Progenitor cell of endocrine pancreas (in vitro differentiated cells): Measurements from ENCODE around the gene RRAD. TPM values are rescaled to one million over a fixed set of nuclear protein-coding genes. Genes with fewer than 3 reads are reported as not detected.
A peak's percentile ranks its signal among the peaks of the same experiment; 100 is the strongest.

Source experiments
- DNase-seq: peaks from one replicate; pipeline ENCODE4 v3.0.0; 2021; ENCODE audit warnings: low spot score; ENCODE audit not compliant: unreplicated experiment
- H3K27ac Mint-ChIP-seq: 2 replicates; pipeline ENCODE4 v1.8.0; 2021; ENCODE audit warnings: mild to moderate bottlenecking, moderate library complexity, mixed read lengths
- H3K27me3 Mint-ChIP-seq: 2 replicates; pipeline ENCODE4 v1.8.0; 2021; ENCODE audit warnings: mixed read lengths
- H3K36me3 Mint-ChIP-seq: 2 replicates; pipeline ENCODE4 v1.8.0; 2022; ENCODE audit warnings: mixed read lengths; ENCODE audit not compliant: insufficient read depth
- H3K4me1 Mint-ChIP-seq: 2 replicates; pipeline ENCODE4 v1.8.0; 2021; ENCODE audit warnings: low read depth, mixed read lengths
- H3K4me3 Mint-ChIP-seq: 2 replicates; pipeline ENCODE4 v1.8.0; 2021; ENCODE audit warnings: low read depth, mild to moderate bottlenecking, moderate library complexity, mixed read lengths
- H3K9me3 Mint-ChIP-seq: 2 replicates; pipeline ENCODE4 v1.8.0; 2021; ENCODE audit warnings: low read depth, mixed read lengths
- CTCF ChIP-seq: fragments of 200-600 bp; sonication (generic); IDR thresholded peaks from one replicate; pipeline ENCODE4 v1.5.0; 2021; ENCODE audit warnings: antibody characterized with exemption, mild to moderate bottlenecking; ENCODE audit not compliant: unreplicated experiment
- total RNA-seq: library from RNA; stranded (reverse); gene quantifications from 2 replicates; pipeline ENCODE4 v1.2.1, GENCODE V29; 2021

RRAD gene
- total RNA-seq, 1 donor from 2014 or later, result 0.36 TPM

- no peak overlapping the region for H3K27ac Mint-ChIP-seq
- no peaks in the 10 kb centered on the region for H3K36me3 Mint-ChIP-seq
- H3K9me3 Mint-ChIP-seq, result no peaks in the 10 kb centered on the region
- TF ChIP-seq CTCF, result no peak
- no peak for DNase-seq
- peaks cover 29% of the 10 kb centered on the region for H3K27me3 Mint-ChIP-seq
- no peak overlapping the region for H3K4me3 Mint-ChIP-seq
- peaks cover 2% of the 10 kb centered on the region for H3K4me1 Mint-ChIP-seq
These were observed 51.7 kb downstream of the RRAD start for GRCh38 chr16:66873685-66874055.

- no peaks in the 10 kb centered on the region for H3K36me3 Mint-ChIP-seq
- H3K4me3 Mint-ChIP-seq, result peak overlapping the region; percentile 64
- peak overlapping the region; percentile 53 for H3K27ac Mint-ChIP-seq
- H3K9me3 Mint-ChIP-seq, result no peaks in the 10 kb centered on the region
- DNase-seq, result peak; percentile 83
- peak; percentile 99 for TF ChIP-seq CTCF
- H3K27me3 Mint-ChIP-seq, result peaks cover 25% of the 10 kb centered on the region
- peaks cover 2% of the 10 kb centered on the region for H3K4me1 Mint-ChIP-seq
These were observed 52.2 kb downstream of the RRAD start for GRCh38 chr16:66872943-66873684.

GRCh38 chr16:66872559-66872942 lies 52.8 kb downstream of the RRAD start:
- H3K27me3 Mint-ChIP-seq, result peaks cover 25% of the 10 kb centered on the region
- H3K9me3 Mint-ChIP-seq, result no peaks in the 10 kb centered on the region
- no peak for DNase-seq
- H3K36me3 Mint-ChIP-seq, result no peaks in the 10 kb centered on the region
- H3K27ac Mint-ChIP-seq, result no peak overlapping the region
- peak overlapping the region; percentile 64 for H3K4me3 Mint-ChIP-seq
- H3K4me1 Mint-ChIP-seq, result peaks cover 2% of the 10 kb centered on the region
- no peak for TF ChIP-seq CTCF

GRCh38 chr16:66871840-66872239 lies 53.5 kb downstream of the RRAD start:
- Mint-ChIP-seq H3K9me3 (no peaks in the 10 kb centered on the region), H3K4me1 (peaks cover 2% of the 10 kb centered on the region), H3K36me3 (no peaks in the 10 kb centered on the region), H3K27me3 (peaks cover 25% of the 10 kb centered on the region), H3K27ac (peak overlapping the region; percentile 31), H3K4me3 (no peak overlapping the region)
- no peak for DNase-seq
- TF ChIP-seq CTCF, result no peak

Other genes starting within 250 kb of the RRAD start
- gene CMTM4, start 228.8 kb downstream of the RRAD start, total RNA-seq, result 80.9 and 82.3 TPM in 2 replicates
- 179 and 181 TPM in 2 replicates for gene DYNC1LI2, start 173.9 kb downstream of the RRAD start, total RNA-seq
- 0.29 TPM in 1 of 2 replicates, not detected in the other for gene TERB1, start 124.0 kb downstream of the RRAD start, total RNA-seq
- gene NAE1, start 94.6 kb downstream of the RRAD start, total RNA-seq, result 114 and 117 TPM in 2 replicates
- not detected in 2 replicates for gene CA7, start 81.1 kb downstream of the RRAD start, total RNA-seq
- gene PDP2, start 45.0 kb downstream of the RRAD start, total RNA-seq, result 17.0 and 20.0 TPM in 2 replicates
- not detected in 2 replicates for gene CDH16, start 6.7 kb downstream of the RRAD start, total RNA-seq
- gene CIAO2B, start 8.9 kb upstream of the RRAD start, total RNA-seq, result 58.1 and 59.9 TPM in 2 replicates
- 39.2 and 43.9 TPM in 2 replicates for gene CES2, start 10.0 kb upstream of the RRAD start, total RNA-seq
- gene CES3, start 35.7 kb upstream of the RRAD start, total RNA-seq, result 2.7 and 4.8 TPM in 2 replicates
- gene CES4A, start 63.1 kb upstream of the RRAD start, total RNA-seq, result 4.6 and 5.2 TPM in 2 replicates
- gene CBFB, start 103.6 kb upstream of the RRAD start, total RNA-seq, result 86.6 and 87.3 TPM in 2 replicates
- 20.4 and 21.0 TPM in 2 replicates for gene PHAF1, start 184.4 kb upstream of the RRAD start, total RNA-seq
- 5.1 TPM in 2 replicates for gene B3GNT9, start 225.5 kb upstream of the RRAD start, total RNA-seq
- 5.6 and 6.6 TPM in 2 replicates for gene TRADD, start 234.4 kb upstream of the RRAD start, total RNA-seq
- 1.7 and 2.1 TPM in 2 replicates for gene FBXL8, start 234.4 kb upstream of the RRAD start, total RNA-seq
- gene HSF4, start 239.2 kb upstream of the RRAD start, total RNA-seq, result 2.2 and 6.8 TPM in 2 replicates
- gene NOL3, start 245.0 kb upstream of the RRAD start, total RNA-seq, result 9.4 and 12.7 TPM in 2 replicates